ENCODE data around the gene CLNK.

GRCh38 chr4:10480616-10481015, 204.0 kb downstream of the CLNK start:
- TF ChIP-seq, protein P1, sequence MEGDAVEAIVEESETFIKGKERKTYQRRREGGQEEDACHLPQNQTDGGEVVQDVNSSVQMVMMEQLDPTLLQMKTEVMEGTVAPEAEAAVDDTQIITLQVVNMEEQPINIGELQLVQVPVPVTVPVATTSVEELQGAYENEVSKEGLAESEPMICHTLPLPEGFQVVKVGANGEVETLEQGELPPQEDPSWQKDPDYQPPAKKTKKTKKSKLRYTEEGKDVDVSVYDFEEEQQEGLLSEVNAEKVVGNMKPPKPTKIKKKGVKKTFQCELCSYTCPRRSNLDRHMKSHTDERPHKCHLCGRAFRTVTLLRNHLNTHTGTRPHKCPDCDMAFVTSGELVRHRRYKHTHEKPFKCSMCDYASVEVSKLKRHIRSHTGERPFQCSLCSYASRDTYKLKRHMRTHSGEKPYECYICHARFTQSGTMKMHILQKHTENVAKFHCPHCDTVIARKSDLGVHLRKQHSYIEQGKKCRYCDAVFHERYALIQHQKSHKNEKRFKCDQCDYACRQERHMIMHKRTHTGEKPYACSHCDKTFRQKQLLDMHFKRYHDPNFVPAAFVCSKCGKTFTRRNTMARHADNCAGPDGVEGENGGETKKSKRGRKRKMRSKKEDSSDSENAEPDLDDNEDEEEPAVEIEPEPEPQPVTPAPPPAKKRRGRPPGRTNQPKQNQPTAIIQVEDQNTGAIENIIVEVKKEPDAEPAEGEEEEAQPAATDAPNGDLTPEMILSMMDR (IDR thresholded peaks at IDR 0.05): no peak
- no peak for TF ChIP-seq POLR2AphosphoS5 (IDR thresholded peaks at IDR 0.05)
